Esophagus muscularis mucosa (tissue), 4 donors: ENCODE data around the gene PSMB11. TPM values are rescaled to one million over a fixed set of nuclear protein-coding genes. Genes with fewer than 3 reads are reported as not detected.

Experiments used
- DNase-seq: peaks from one replicate; pipeline ENCODE4 v3.0.0-alpha.2; 2017; ENCODE audit errors: extremely low spot score
- H3K27ac ChIP-seq, 4 donors: fragments of 200-600 bp; sonication (generic); replicated peaks in 1 of 4; 1 replicate in 3 of 4; 2 replicates in 1 of 4; pipeline ENCODE4 v1.5.1; 2016 to 2019; ENCODE audit warnings: mild to moderate bottlenecking in 1 of 4
- H3K27me3 ChIP-seq, 4 donors: fragments of 200-600 bp; sonication (generic); one replicate each; pipeline versions ENCODE4 v1.5.1 to v1.6.0; 2016 to 2019
- H3K36me3 ChIP-seq, 4 donors: fragments of 200-600 bp; sonication (generic); one replicate each; pipeline ENCODE4 v1.5.1; 2016 to 2019
- H3K4me1 ChIP-seq, 4 donors: fragments of 200-600 bp; sonication (generic); one replicate each; pipeline ENCODE4 v1.5.1; 2016 to 2019
- H3K4me3 ChIP-seq, 4 donors: fragments of 200-600 bp; sonication (generic); 1 replicate in 2 of 4; 2 replicates in 2 of 4; pipeline ENCODE4 v1.5.1; 2016 to 2019; ENCODE audit warnings: mild to moderate bottlenecking in 4 of 4, moderate library complexity in 1 of 4
- H3K9me3 ChIP-seq, 4 donors: fragments of 200-600 bp; sonication (generic); 1 replicate in 3 of 4; 2 replicates in 1 of 4; pipeline ENCODE4 v1.5.1; 2016 to 2019
- EP300 ChIP-seq: sonication (generic); formaldehyde crosslinking; IDR thresholded peaks from one replicate; pipeline ENCODE4 v1.6.1; 2017; ENCODE audit warnings: antibody characterized with exemption
- POLR2A ChIP-seq: fragments of 450-650 bp; IDR thresholded peaks from one replicate; pipeline ENCODE4 v1.6.1; 2017; ENCODE audit warnings: antibody characterized with exemption, moderate library complexity, mild to moderate bottlenecking, low read depth
- POLR2AphosphoS5 ChIP-seq, 2 donors: sonication (generic); formaldehyde crosslinking; IDR thresholded peaks; one replicate each; pipeline ENCODE4 v1.6.1; 2017; ENCODE audit warnings: antibody characterized with exemption in 2 of 2
- WGBS: methylation state at CpG from one replicate; pipeline ENCODE4 v1.1.5; 2018; 5-methylcytosine and 5-hydroxymethylcytosine counted together
- intact Hi-C: fragments of 100-400 bp; cut with DNase I; formaldehyde crosslinking; loops from one replicate; pipeline ENCODE4 v1.15.1; 2023
- total RNA-seq, 4 donors: library from RNA; depleted of rRNA; stranded (reverse); fragments of >200 nt; gene quantifications; one replicate each; pipeline versions ENCODE4 v1.1.0 to v1.2.1, GENCODE V29; 2016
- TF ChIP-seq, protein P1 (sequence below), 3 experiments: fragments of 200-600 bp in 2 of 3; fragments of 450-650 bp in 1 of 3; sonication (generic) in 2 of 3; IDR thresholded peaks; one replicate each; pipeline ENCODE4 v1.5.1; 2017 to 2019; ENCODE audit warnings: antibody characterized with exemption in 3 of 3, mild to moderate bottlenecking in 2 of 3, moderate library complexity in 1 of 3

PSMB11 gene
- total RNA-seq, 4 donors from 2014 or later: not detected

GRCh38 chr14:23070262-23071129 lies 28.5 kb downstream of the PSMB11 start:
- DNase-seq: no peak
- H3K9me3 ChIP-seq: no peaks in the 10 kb centered on the region
- peaks cover 35 to 70% (median 67%) of the 10 kb centered on the region in 4 donors for H3K36me3 ChIP-seq
- H3K4me1 ChIP-seq: peaks cover 29 to 54% (median 49%) of the 10 kb centered on the region in 4 donors
- peak overlapping the region; percentile 62 to 66 (median 63) for H3K4me3 ChIP-seq
- H3K27me3 ChIP-seq: no peaks in the 10 kb centered on the region
- WGBS: 12% methylated on average over 10 of the region's 10 CpGs
- H3K27ac ChIP-seq: peak overlapping the region; percentile 77 to 88 (median 84)
- intact Hi-C loops: no loop called here
- no peak for TF ChIP-seq POLR2AphosphoS5 (IDR thresholded peaks at IDR 0.05)
- TF ChIP-seq EP300: no peak
- TF ChIP-seq, protein P1, sequence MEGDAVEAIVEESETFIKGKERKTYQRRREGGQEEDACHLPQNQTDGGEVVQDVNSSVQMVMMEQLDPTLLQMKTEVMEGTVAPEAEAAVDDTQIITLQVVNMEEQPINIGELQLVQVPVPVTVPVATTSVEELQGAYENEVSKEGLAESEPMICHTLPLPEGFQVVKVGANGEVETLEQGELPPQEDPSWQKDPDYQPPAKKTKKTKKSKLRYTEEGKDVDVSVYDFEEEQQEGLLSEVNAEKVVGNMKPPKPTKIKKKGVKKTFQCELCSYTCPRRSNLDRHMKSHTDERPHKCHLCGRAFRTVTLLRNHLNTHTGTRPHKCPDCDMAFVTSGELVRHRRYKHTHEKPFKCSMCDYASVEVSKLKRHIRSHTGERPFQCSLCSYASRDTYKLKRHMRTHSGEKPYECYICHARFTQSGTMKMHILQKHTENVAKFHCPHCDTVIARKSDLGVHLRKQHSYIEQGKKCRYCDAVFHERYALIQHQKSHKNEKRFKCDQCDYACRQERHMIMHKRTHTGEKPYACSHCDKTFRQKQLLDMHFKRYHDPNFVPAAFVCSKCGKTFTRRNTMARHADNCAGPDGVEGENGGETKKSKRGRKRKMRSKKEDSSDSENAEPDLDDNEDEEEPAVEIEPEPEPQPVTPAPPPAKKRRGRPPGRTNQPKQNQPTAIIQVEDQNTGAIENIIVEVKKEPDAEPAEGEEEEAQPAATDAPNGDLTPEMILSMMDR (IDR thresholded peaks at IDR 0.05): no peak
- TF ChIP-seq POLR2A: no peak

DNA sequence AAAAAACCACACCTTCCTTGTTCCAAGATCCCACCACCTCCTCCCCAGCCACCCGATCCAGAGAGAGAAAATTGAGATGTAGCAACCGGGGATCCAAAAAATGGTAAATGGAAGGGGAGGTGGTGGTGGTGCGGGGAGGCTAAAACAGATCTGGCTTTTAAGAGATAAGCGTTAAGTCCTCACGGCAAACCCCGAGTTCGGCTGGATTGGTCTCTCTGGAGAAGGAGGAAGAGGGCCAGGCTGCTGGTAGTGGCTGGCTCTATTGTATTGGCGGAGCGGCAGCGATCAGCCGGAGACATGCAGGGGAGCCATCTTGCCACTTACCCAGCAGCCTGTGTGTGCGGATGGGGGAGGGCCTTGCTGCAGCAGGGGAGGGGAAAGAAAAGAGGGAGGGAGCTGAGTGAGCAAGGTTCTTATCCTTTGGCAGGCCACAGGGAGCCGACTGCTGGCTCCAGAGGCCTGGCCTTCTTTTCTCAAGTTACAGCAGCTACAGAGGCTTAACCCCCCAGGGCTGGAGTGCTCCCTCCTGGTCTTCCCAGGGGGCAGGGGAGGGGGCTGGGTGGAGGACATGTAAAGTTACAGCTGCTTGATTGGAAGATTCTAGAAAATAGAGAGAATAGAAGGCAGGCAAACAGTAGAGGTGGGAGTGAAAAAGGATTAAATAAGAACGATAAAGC lies 29.4 kb downstream of the PSMB11 start:
- H3K27ac ChIP-seq: peak overlapping the region; percentile 77 to 88 (median 84)
- H3K9me3 ChIP-seq: no peaks in the 10 kb centered on the region
- H3K4me3 ChIP-seq: peak overlapping the region; percentile 62 to 66 (median 63)
- no peaks in the 10 kb centered on the region for H3K27me3 ChIP-seq
- intact Hi-C loops: no loop called here
- WGBS: 3% methylated on average over 14 of the region's 14 CpGs
- TF ChIP-seq, protein P1 (IDR thresholded peaks at IDR 0.05): peak in 1 of 3 experiments; percentile 45
- TF ChIP-seq POLR2AphosphoS5 (IDR thresholded peaks at IDR 0.05): peak; percentile 79 to 83
- TF ChIP-seq POLR2A: no peak
- TF ChIP-seq EP300: no peak
- peaks cover 29 to 63% (median 53%) of the 10 kb centered on the region in 4 donors for H3K4me1 ChIP-seq
- peaks cover 44 to 70% (median 67%) of the 10 kb centered on the region in 4 donors for H3K36me3 ChIP-seq
- DNase-seq: peak; percentile 97

GRCh38 chr14:23071921-23072539 lies 30.0 kb downstream of the PSMB11 start:
- no peak for DNase-seq
- peaks cover 29 to 69% (median 60%) of the 10 kb centered on the region in 4 donors for H3K4me1 ChIP-seq
- no peaks in the 10 kb centered on the region for H3K27me3 ChIP-seq
- TF ChIP-seq, protein P1 (IDR thresholded peaks at IDR 0.05): no peak
- TF ChIP-seq EP300: no peak
- no peak for TF ChIP-seq POLR2AphosphoS5 (IDR thresholded peaks at IDR 0.05)
- TF ChIP-seq POLR2A: no peak
- H3K4me3 ChIP-seq: peak overlapping the region; percentile 62 to 66 (median 63)
- intact Hi-C loops: no loop called here
- WGBS: 43% methylated on average over 5 of the region's 5 CpGs
- H3K27ac ChIP-seq: peak overlapping the region; percentile 77 to 88 (median 84)
- peaks cover 43 to 70% (median 66%) of the 10 kb centered on the region in 4 donors for H3K36me3 ChIP-seq
- no peaks in the 10 kb centered on the region for H3K9me3 ChIP-seq

DNA sequence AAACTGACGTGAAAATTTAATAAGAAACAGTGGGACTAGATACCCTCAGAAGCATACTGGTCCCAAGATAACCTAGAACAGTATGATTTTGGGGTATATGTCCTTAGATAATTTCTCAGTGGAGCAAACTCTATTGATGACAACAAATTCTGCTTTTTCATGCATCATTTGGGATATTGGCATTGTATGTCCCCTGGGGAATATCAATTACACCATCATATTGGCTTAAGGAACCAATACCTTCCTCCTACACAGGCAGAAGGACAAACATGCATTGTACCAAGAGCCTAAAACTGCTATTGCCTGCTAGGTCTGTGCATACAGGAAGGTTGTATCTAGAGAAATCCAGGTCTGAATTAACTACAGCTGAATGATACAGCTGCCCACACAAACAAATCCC lies 32.9 kb downstream of the PSMB11 start:
- H3K4me3 ChIP-seq: no peak overlapping the region
- peaks cover 43 to 75% (median 66%) of the 10 kb centered on the region in 4 donors for H3K4me1 ChIP-seq
- TF ChIP-seq EP300 (no peak), POLR2AphosphoS5 (IDR thresholded peaks at IDR 0.05) (no peak), POLR2A (no peak)
- TF ChIP-seq, protein P1 (IDR thresholded peaks at IDR 0.05): no peak
- no peak for DNase-seq
- 96% methylated on average over 1 of the region's 1 CpG for WGBS
- intact Hi-C loops: no loop called here
- H3K27me3 ChIP-seq: no peaks in the 10 kb centered on the region
- H3K9me3 ChIP-seq: no peaks in the 10 kb centered on the region
- H3K36me3 ChIP-seq: peaks cover 61 to 77% (median 75%) of the 10 kb centered on the region in 4 donors
- H3K27ac ChIP-seq: no peak overlapping the region
